ENCODE results near the gene KCNMA1.
"Not testable (repeated sequence)": the region's sequence is repeated elsewhere in the genome, so short reads cannot be mapped to it uniquely, and the experiment has no call there.

KCNMA1 gene

GRCh38 chr10:77401683-77402082, 235.9 kb downstream of the KCNMA1 start:
- Mint-ChIP-seq H3K4me1 (no peaks in the 10 kb centered on the region), H3K27ac (no peak overlapping the region), H3K4me3 (no peak overlapping the region), H3K9me3 (no peaks in the 10 kb centered on the region), H3K27me3 (peaks cover 9% of the 10 kb centered on the region), H3K36me3 (no peaks in the 10 kb centered on the region)
- ATAC-seq = no peak

- Mint-ChIP-seq H3K4me1 (no peaks in the 10 kb centered on the region), H3K9me3 (no peaks in the 10 kb centered on the region), H3K36me3 (no peaks in the 10 kb centered on the region), H3K27ac (no peak overlapping the region), H3K4me3 (no peak overlapping the region), H3K27me3 (peaks cover 9% of the 10 kb centered on the region)
- no peak for ATAC-seq
Measured at GRCh38 chr10:77400033-77400432, 237.6 kb downstream of the KCNMA1 start.

- Mint-ChIP-seq H3K36me3 (no peaks in the 10 kb centered on the region), H3K27me3 (peaks cover 9% of the 10 kb centered on the region), H3K9me3 (no peaks in the 10 kb centered on the region), H3K4me1 (no peaks in the 10 kb centered on the region), H3K4me3 (no peak overlapping the region), H3K27ac (no peak overlapping the region)
- no peak for ATAC-seq
Measured at GRCh38 chr10:77398986-77399755, 238.4 kb downstream of the KCNMA1 start.

GRCh38 chr10:77398558-77398957, 239.1 kb downstream of the KCNMA1 start:
- H3K4me3 Mint-ChIP-seq = no peak overlapping the region
- no peak for ATAC-seq
- no peaks in the 10 kb centered on the region for H3K9me3 Mint-ChIP-seq
- no peaks in the 10 kb centered on the region for H3K36me3 Mint-ChIP-seq
- peaks cover 5% of the 10 kb centered on the region for H3K27me3 Mint-ChIP-seq
- no peaks in the 10 kb centered on the region for H3K4me1 Mint-ChIP-seq
- no peak overlapping the region for H3K27ac Mint-ChIP-seq

GRCh38 chr10:77397103-77397502, 240.5 kb downstream of the KCNMA1 start:
- no peak overlapping the region for H3K4me3 Mint-ChIP-seq
- no peaks in the 10 kb centered on the region for H3K9me3 Mint-ChIP-seq
- no peak for ATAC-seq
- H3K36me3 Mint-ChIP-seq = no peaks in the 10 kb centered on the region
- H3K4me1 Mint-ChIP-seq = no peaks in the 10 kb centered on the region
- H3K27me3 Mint-ChIP-seq = no peaks in the 10 kb centered on the region
- H3K27ac Mint-ChIP-seq = no peak overlapping the region

GRCh38 chr10:77396290-77396689, 241.3 kb downstream of the KCNMA1 start:
- ATAC-seq = no peak
- no peaks in the 10 kb centered on the region for H3K36me3 Mint-ChIP-seq
- no peak overlapping the region for H3K27ac Mint-ChIP-seq
- H3K4me1 Mint-ChIP-seq = no peaks in the 10 kb centered on the region
- H3K4me3 Mint-ChIP-seq = no peak overlapping the region
- H3K27me3 Mint-ChIP-seq = no peaks in the 10 kb centered on the region
- no peaks in the 10 kb centered on the region for H3K9me3 Mint-ChIP-seq

- H3K27ac Mint-ChIP-seq = no peak overlapping the region
- no peaks in the 10 kb centered on the region for H3K9me3 Mint-ChIP-seq
- no peaks in the 10 kb centered on the region for H3K36me3 Mint-ChIP-seq
- no peak overlapping the region for H3K4me3 Mint-ChIP-seq
- H3K4me1 Mint-ChIP-seq = no peaks in the 10 kb centered on the region
- H3K27me3 Mint-ChIP-seq = no peaks in the 10 kb centered on the region
- peak; percentile 10 for ATAC-seq
Measured at GRCh38 chr10:77393821-77394501, 243.6 kb downstream of the KCNMA1 start.

GRCh38 chr10:77393411-77393810, 244.2 kb downstream of the KCNMA1 start:
- H3K9me3 Mint-ChIP-seq = no peaks in the 10 kb centered on the region
- no peak overlapping the region for H3K27ac Mint-ChIP-seq
- no peaks in the 10 kb centered on the region for H3K36me3 Mint-ChIP-seq
- ATAC-seq = no peak
- H3K4me1 Mint-ChIP-seq = no peaks in the 10 kb centered on the region
- H3K4me3 Mint-ChIP-seq = no peak overlapping the region
- no peaks in the 10 kb centered on the region for H3K27me3 Mint-ChIP-seq

- Mint-ChIP-seq H3K4me1 (no peaks in the 10 kb centered on the region), H3K9me3 (no peaks in the 10 kb centered on the region), H3K36me3 (no peaks in the 10 kb centered on the region), H3K27ac (no peak overlapping the region), H3K4me3 (no peak overlapping the region), H3K27me3 (no peaks in the 10 kb centered on the region)
- ATAC-seq = no peak
Measured at GRCh38 chr10:77392851-77393250, 244.8 kb downstream of the KCNMA1 start.

GRCh38 chr10:77392236-77392721, 245.3 kb downstream of the KCNMA1 start:
- Mint-ChIP-seq H3K27me3 (no peaks in the 10 kb centered on the region), H3K4me3 (no peak overlapping the region), H3K36me3 (no peaks in the 10 kb centered on the region), H3K27ac (no peak overlapping the region), H3K9me3 (no peaks in the 10 kb centered on the region), H3K4me1 (no peaks in the 10 kb centered on the region)
- ATAC-seq = no peak

- H3K9me3 Mint-ChIP-seq = no peaks in the 10 kb centered on the region
Measured at GRCh38 chr10:77391605-77392235, 245.9 kb downstream of the KCNMA1 start.

GRCh38 chr10:77390481-77390891, 247.1 kb downstream of the KCNMA1 start:
- Mint-ChIP-seq H3K27ac (no peak overlapping the region), H3K9me3 (no peaks in the 10 kb centered on the region), H3K36me3 (no peaks in the 10 kb centered on the region), H3K4me3 (no peak overlapping the region), H3K27me3 (no peaks in the 10 kb centered on the region), H3K4me1 (peaks cover 6% of the 10 kb centered on the region)
- no peak for ATAC-seq

More at GRCh38 chr10:77391605-77392235, 245.9 kb downstream of the KCNMA1 start:
- Mint-ChIP-seq H3K4me1 (peaks cover 4% of the 10 kb centered on the region), H3K36me3 (no peaks in the 10 kb centered on the region), H3K27me3 (no peaks in the 10 kb centered on the region), H3K27ac (no peak overlapping the region), H3K4me3 (no peak overlapping the region)
- no peak for ATAC-seq

GRCh38 chr10:77388571-77389100, 249.0 kb downstream of the KCNMA1 start:
- Mint-ChIP-seq H3K27me3 (no peaks in the 10 kb centered on the region), H3K9me3 (no peaks in the 10 kb centered on the region), H3K4me1 (peaks cover 6% of the 10 kb centered on the region), H3K36me3 (no peaks in the 10 kb centered on the region), H3K4me3 (no peak overlapping the region), H3K27ac (no peak overlapping the region)
- ATAC-seq = no peak

GRCh38 chr10:77387701-77388100, 249.9 kb downstream of the KCNMA1 start:
- not testable (repeated sequence) for H3K27ac Mint-ChIP-seq, H3K36me3 Mint-ChIP-seq, ATAC-seq, H3K4me1 Mint-ChIP-seq, H3K9me3 Mint-ChIP-seq, H3K27me3 Mint-ChIP-seq, H3K4me3 Mint-ChIP-seq

GRCh38 chr10:77387247-77387646, 250.4 kb downstream of the KCNMA1 start:
- Mint-ChIP-seq H3K4me3 (no peak overlapping the region), H3K4me1 (peaks cover 6% of the 10 kb centered on the region), H3K9me3 (no peaks in the 10 kb centered on the region), H3K27me3 (no peaks in the 10 kb centered on the region), H3K36me3 (no peaks in the 10 kb centered on the region), H3K27ac (no peak overlapping the region)
- no peak for ATAC-seq
